ENCODE data around the gene PCDH9. TPM values are rescaled to one million over a fixed set of nuclear protein-coding genes. Genes with fewer than 3 reads are reported as not detected.

PCDH9 gene
- total and polyA plus RNA-seq, 11 donors, result 3.0 to 39.6 (median 21.6) TPM

- DNase-seq, result no peak
- Histone ChIP-seq H3K9me3 (no peaks in the 10 kb centered on the region), H3K27ac (no peak overlapping the region), H3K27me3 (no peaks in the 10 kb centered on the region), H3K4me1 (peaks cover 0 to 6% (median 0%) of the 10 kb centered on the region in 12 donors), H3K4me3 (no peak overlapping the region), H3K36me3 (no peaks in the 10 kb centered on the region)
- ATAC-seq, result no peak
- TF ChIP-seq POLR2A (IDR thresholded peaks at IDR 0.05), result no peak
- TF ChIP-seq, protein P1, sequence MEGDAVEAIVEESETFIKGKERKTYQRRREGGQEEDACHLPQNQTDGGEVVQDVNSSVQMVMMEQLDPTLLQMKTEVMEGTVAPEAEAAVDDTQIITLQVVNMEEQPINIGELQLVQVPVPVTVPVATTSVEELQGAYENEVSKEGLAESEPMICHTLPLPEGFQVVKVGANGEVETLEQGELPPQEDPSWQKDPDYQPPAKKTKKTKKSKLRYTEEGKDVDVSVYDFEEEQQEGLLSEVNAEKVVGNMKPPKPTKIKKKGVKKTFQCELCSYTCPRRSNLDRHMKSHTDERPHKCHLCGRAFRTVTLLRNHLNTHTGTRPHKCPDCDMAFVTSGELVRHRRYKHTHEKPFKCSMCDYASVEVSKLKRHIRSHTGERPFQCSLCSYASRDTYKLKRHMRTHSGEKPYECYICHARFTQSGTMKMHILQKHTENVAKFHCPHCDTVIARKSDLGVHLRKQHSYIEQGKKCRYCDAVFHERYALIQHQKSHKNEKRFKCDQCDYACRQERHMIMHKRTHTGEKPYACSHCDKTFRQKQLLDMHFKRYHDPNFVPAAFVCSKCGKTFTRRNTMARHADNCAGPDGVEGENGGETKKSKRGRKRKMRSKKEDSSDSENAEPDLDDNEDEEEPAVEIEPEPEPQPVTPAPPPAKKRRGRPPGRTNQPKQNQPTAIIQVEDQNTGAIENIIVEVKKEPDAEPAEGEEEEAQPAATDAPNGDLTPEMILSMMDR (IDR thresholded peaks at IDR 0.05), result no peak
- intact Hi-C loops (cut with DNase I), result loop anchor here in 9 of 10 donors (5.0 to 10.0 kb wide), 4 partner anchors 140 to 382 kb away; no protein-coding TSS in a partner anchor
Observed at GRCh38 chr13:67077132-67077531, 153.0 kb downstream of the PCDH9 start.

GRCh38 chr13:67076378-67076777 is 153.8 kb downstream of the PCDH9 start:
- no peak for DNase-seq
- TF ChIP-seq POLR2A (IDR thresholded peaks at IDR 0.05), result no peak
- H3K4me3 ChIP-seq, result no peak overlapping the region
- no peaks in the 10 kb centered on the region for H3K9me3 ChIP-seq
- intact Hi-C loops (cut with DNase I), result loop anchor here in 9 of 10 donors (5.0 to 10.0 kb wide), 4 partner anchors 141 to 382 kb away; no protein-coding TSS in a partner anchor
- H3K27ac ChIP-seq, result no peak overlapping the region
- no peaks in the 10 kb centered on the region for H3K36me3 ChIP-seq
- WGBS, 4 donors, result 80 to 83% (median 81%) methylated on average over 3 of the region's 3 CpGs
- H3K4me1 ChIP-seq, result peaks cover 0 to 6% (median 0%) of the 10 kb centered on the region in 12 donors
- ATAC-seq, result no peak
- H3K27me3 ChIP-seq, result no peaks in the 10 kb centered on the region

GRCh38 chr13:67075239-67075638 is 154.9 kb downstream of the PCDH9 start:
- Histone ChIP-seq H3K4me3 (peak overlapping the region in 8 of 12 donors; percentile 15 to 53 (median 34)), H3K4me1 (peaks cover 0 to 6% (median 0%) of the 10 kb centered on the region in 12 donors), H3K9me3 (no peaks in the 10 kb centered on the region), H3K36me3 (no peaks in the 10 kb centered on the region), H3K27me3 (no peaks in the 10 kb centered on the region), H3K27ac (no peak overlapping the region)
- WGBS, 4 donors, result 14 to 33% (median 18%) methylated on average over 1 of the region's 1 CpG
- ATAC-seq (peak; percentile 32 to 79 (median 64)), DNase-seq (no peak)
- TF ChIP-seq, protein P1 (IDR thresholded peaks at IDR 0.05), result peak in 9 of 12 donors; percentile 14 to 59 (median 43)
- no peak for TF ChIP-seq POLR2A (IDR thresholded peaks at IDR 0.05)
- intact Hi-C loops (cut with DNase I), result loop anchor here (2.0 to 10.0 kb wide), 5 partner anchors 142 to 380 kb away; no protein-coding TSS in a partner anchor

DNA sequence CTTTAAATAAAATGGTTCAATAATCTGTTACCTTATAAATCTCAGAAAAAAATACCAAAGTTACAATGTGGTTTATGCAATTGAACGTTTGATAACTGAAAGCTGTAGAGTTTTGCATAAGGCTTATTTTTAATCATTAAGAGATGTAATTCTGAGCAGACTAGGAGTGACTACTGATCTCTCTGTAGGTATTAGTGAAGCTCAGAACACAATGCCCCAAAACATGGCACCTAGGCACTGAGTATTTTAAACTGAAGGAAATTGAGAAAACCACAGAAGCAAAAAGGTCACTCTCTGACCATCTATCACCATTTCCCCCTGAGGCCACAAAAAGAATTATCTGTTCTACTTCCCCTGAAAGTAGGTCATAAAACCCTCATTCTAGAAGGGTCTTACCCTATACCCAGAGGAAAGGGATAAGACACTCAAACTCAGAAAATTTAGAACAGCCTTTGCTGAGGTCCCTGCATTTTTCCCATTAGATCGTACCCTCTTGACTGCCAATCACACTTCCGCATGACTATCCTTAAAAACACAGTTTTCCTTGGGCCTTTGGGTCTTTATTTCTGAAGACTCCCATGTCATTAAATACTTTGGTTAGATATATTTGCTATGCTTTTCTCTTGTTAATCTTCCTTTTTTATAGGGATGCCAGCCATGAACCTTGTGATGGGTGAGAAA is 158.1 kb downstream of the PCDH9 start:
- DNase-seq, result no peak
- H3K27me3 ChIP-seq, result no peaks in the 10 kb centered on the region
- H3K4me3 ChIP-seq, result no peak overlapping the region
- H3K27ac ChIP-seq, result no peak overlapping the region
- no peak for TF ChIP-seq POLR2A (IDR thresholded peaks at IDR 0.05)
- TF ChIP-seq, protein P1 (IDR thresholded peaks at IDR 0.05), result no peak
- H3K4me1 ChIP-seq, result peaks cover 0 to 6% (median 0%) of the 10 kb centered on the region in 12 donors
- intact Hi-C loops (cut with DNase I), result loop anchor here in 1 of 10 donors (10.0 kb wide), 1 partner anchor 377 kb away; no protein-coding TSS in a partner anchor
- WGBS, 4 donors, result 92 to 98% (median 94%) methylated on average over 3 of the region's 3 CpGs
- H3K9me3 ChIP-seq, result no peaks in the 10 kb centered on the region
- ATAC-seq, result no peak
- no peaks in the 10 kb centered on the region for H3K36me3 ChIP-seq

All from heart left ventricle (tissue), 16 donors.